PC-3 (cell line): ENCODE data around the gene ZNF423.

Source experiments
- CTCF ChIP-seq: fragments of 300-600 bp; sonication (generic); conservative IDR thresholded peaks from 2 replicates; pipeline ENCODE4 v1.5.1; 2017; ENCODE audit warnings: antibody characterized with exemption, low read depth, mild to moderate bottlenecking, low read length
- EZH2 ChIP-seq: fragments of 300-600 bp; sonication (generic); IDR thresholded peaks from one replicate; pipeline ENCODE4 v1.6.1; 2017; ENCODE audit warnings: antibody characterized with exemption, mild to moderate bottlenecking, low read length; ENCODE audit not compliant: unreplicated experiment
- EZH2phosphoT487 ChIP-seq: fragments of 300-600 bp; sonication (generic); IDR thresholded peaks from 2 replicates; pipeline ENCODE4 v1.6.1; 2018; ENCODE audit warnings: mild to moderate bottlenecking, antibody characterized with exemption, low read length, borderline replicate concordance

- no peak for TF ChIP-seq EZH2phosphoT487
- no peak for TF ChIP-seq EZH2
- TF ChIP-seq CTCF: no peak
Observed at GRCh38 chr16:49750341-49751000, 105.4 kb downstream of the ZNF423 start.
